DMS53 treated with DMSO at 0.1 percent for 48 hours (cell line): Measurements from ENCODE around the gene CNTN4.

ENCODE experiments used
- DNase-seq: peaks from one replicate; lab custom pipeline; 2025; ENCODE audit not compliant: unreplicated experiment; lab: John Stamatoyannopoulos, UW

CNTN4 gene

DNA sequence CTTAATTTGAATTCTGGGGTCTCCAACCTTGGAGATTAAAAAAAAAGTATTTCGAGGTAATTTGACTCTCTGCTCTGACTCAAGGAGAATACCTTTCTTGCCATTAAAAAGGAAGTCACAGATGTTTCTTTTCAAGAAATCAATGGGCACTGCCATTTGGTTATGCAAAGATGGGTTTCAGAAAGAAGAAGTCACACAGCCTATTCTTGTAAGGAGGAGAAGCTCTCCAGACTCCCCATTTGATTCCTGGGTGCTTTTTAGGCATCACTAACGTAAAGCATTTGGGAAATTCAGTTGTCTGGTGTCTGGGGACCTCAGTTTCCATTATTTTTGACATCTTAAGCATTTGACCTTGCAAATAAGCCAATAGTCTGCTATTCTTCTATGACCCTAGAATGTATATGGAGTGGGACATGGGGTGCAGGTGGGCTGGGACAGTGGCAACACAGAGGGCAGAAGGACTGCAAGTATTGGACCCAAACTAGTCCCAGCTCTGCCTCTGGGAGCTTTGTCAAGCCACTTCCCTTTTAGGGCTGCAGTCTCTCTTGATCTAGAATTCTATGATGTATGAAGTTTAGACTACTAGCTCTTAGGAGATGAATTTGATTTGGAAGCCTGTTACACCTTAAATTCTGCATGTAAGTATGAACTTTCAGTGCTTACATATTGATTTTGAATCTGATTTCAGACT, 983.7 kb downstream of the CNTN4 start:
- DNase-seq = no peak

DNA sequence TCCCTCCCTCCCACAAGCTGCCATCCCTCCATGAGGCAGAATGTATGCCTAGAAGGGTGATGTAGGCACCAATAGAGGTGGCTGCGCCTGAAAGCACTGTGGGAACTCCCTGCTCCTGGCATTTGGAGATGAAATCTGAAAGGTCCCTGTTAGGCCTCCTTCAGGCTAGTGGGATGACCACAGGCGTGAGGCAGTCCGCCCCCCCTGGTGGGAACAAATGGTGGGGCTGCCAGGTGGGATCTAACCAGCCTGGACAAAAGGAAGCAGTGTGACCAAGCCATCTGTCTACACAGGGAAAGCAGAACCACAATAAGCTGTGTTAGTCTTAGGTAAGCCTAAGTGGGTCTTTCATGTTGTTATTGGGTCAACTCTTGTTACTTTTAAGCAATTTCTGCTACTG, 986.2 kb downstream of the CNTN4 start:
- DNase-seq = no peak

DNA sequence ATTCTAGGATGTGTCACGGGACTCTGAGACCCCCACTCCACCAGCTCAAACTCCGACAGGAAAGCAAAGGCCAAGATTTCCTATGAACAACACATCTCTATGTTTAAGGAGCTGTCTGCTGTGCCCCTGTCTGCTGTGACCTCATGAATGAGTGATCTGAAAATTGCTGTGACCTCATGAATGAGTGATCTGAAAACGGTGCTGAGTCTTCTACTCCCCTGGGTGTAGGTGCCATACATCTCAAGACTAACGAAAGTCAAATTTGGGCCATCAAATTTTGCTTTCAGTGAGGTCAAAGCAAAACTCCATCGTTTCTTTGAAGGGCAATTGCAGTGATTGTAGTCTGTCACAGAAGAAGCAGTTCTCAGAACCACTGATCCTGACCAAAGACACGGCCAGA, 987.1 kb downstream of the CNTN4 start:
- DNase-seq = no peak

DNA sequence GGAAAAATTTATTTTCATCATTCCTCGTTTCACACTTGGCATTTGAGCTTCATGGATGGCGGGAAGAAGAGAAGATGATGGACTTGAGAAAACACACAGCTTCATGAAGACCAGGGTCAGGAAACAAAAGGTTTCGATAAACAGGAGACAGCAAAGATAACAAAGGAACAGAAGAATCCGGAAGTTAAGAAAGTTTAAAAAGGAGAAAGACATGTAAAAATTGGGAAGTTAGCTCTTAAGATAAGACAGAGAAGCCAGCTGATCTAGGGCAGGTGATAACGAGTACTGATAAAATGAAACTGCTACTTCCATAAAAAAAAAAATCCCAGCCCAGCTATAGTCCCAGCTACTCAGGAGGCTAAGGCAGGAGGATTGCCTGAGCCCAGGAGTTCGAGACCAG, 987.6 kb downstream of the CNTN4 start:
- no peak for DNase-seq

DNA sequence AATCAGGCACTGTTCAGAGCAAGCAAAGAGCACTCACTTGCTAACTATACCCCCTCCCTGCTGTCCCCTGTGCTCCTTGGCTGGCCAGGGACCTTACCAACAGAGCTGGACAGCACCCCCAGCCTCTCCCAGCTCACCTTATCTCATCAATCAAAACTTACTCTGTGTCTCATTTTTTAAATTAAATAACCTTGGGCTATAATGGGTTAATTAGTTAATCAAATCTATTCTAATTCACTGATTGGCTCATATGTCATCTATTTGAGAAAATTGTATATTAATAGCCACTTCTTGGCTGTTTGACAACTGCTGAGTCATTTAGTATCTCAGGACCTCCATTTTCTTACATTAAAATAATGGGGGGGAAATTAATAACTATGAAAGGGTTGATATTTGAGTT, 988.6 kb downstream of the CNTN4 start:
- no peak for DNase-seq

GRCh38 chr3:3087716-3088465, 989.2 kb downstream of the CNTN4 start:
- DNase-seq = no peak

DNA sequence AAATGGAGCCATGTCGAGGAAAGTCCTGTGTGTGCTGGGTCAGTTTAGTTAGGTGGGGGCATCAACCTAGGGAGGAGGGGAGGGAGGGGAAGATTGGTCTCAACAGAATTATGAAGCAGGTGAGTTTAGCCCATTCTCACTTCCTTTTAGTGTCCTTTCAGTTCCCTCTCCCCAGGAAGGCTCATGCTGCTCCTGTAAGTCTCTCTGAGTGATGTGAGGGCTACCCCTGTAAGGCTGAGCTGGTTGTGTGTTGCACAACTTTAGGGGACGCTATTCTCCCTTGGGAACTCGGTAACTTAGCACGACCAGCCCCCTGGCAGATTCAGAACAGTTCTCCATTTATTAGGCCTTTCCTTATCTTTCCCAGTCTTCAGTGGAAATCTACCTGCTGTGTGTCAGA, 990.4 kb downstream of the CNTN4 start:
- no peak for DNase-seq

- no peak for DNase-seq
Observed at GRCh38 chr3:3097958-3098357, 999.3 kb downstream of the CNTN4 start.

DNA sequence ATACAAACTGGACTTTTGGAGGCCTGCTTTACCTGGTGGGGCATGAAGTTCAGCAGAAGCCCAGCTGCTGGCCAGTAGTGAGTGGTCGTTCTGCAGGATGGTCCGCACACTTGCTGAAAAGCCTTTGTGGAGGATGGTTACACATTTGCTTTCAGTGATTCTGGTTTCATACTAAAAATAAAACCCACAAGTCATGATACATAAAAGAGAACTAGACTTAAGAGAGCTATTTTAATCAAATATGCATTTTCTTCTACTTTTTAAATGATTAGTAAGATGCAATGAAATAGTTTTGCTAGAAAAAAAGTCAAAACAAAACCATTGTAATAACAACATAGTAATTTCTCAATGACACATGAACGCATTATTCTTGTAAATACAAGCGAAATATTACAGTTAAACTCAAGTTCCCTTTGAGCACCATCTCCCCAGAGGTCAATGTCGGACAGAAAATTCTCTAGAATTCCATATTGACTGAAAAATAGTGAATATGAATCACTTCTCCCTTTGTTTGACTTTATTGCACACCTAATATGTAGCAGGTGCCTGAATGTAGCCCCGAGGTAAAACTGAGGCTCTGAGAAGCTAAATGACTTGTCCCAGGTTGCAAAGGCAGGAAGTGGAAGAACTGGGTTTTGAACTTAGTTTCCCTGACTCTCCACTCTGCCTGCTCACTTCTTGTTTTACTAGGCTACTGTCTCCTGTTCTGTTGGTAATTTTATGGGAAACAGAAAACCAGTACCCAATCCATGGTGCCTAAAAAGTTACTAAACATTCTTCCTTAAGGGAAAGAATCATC, 1003.2 kb downstream of the CNTN4 start:
- DNase-seq = no peak

GRCh38 chr3:3102751-3103150, 1004.1 kb downstream of the CNTN4 start:
- no peak for DNase-seq

GRCh38 chr3:3105246-3105645, 1006.6 kb downstream of the CNTN4 start:
- no peak for DNase-seq

DNA sequence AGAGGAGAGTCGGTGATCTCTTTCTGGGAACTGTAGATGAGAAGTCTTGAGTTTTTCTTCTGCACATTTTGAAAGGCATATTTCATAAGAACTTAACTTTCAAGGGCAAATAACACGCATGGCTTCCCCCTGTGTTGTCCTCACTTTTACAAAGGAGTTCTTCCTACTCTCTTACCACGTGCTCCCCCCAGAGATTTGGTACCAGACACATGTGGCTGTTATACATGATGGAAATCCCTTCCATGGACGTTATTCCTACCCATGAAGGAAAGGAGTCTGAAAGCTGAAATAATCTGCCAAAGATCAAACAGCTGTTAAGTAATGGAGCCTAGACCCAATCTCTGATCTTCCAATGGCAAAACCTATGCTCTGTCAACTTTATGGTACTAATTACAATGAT, 1007.1 kb downstream of the CNTN4 start:
- DNase-seq = no peak

DNA sequence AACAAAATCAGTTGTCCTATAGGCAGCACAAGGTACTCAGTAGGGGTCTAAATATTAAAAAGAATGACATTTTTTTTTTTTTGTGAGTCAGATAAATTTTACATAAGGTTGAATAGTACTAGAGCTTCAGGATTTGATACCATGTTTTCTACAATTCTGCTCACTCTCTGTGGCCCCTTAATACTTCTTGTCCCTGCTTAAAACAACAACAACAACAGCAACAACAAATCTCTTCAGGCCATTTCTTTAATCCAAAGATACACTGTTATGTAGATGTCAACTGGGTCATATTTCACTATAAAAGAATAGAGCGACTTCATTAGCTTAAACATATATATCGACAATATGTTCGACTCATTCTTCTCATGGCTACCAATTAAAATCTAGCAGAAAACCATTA, 1008.5 kb downstream of the CNTN4 start:
- no peak for DNase-seq
